ENCODE data around the gene ZNF205.
"Not testable (repeated sequence)": the region's sequence is repeated elsewhere in the genome, so short reads cannot be mapped to it uniquely, and the experiment has no call there.

The ZNF205 gene

GRCh38 chr16:3069146-3069545, 43.2 kb upstream of the ZNF205 start:
- H3K27me3 ChIP-seq (replicated peaks in 2 of 5; ENCODE audit: control insufficient read depth in 4 of 5, insufficient read depth in 5 of 5, low read length in 4 of 5); POLR2A ChIA-PET; DNase-seq; H3K4me3 ChIP-seq (ENCODE audit: control insufficient read depth in 1 of 7, extremely low read depth in 1 of 7, insufficient read depth in 4 of 7, low read depth in 2 of 7, low read length in 6 of 7); H3K27ac ChIP-seq (ENCODE audit: insufficient read depth in 1 of 2, low read depth in 1 of 2, low read length in 2 of 2, poor library complexity in 1 of 2, severe bottlenecking in 2 of 2); H3K36me3 ChIP-seq (ENCODE audit: control insufficient read depth in 4 of 4, insufficient read depth in 4 of 4, low read length in 3 of 4); H3K9me3 ChIP-seq (ENCODE audit: control extremely low read depth in 1 of 5, control insufficient read depth in 4 of 5, insufficient read depth in 2 of 5, low read depth in 1 of 5, low read length in 4 of 5): not testable (repeated sequence)
- CTCF ChIA-PET = interaction anchor here (1.5 kb wide), 1 partner anchor 62 kb away, joined by 3 read pairs; no protein-coding TSS in a partner anchor
- H3K4me1 ChIP-seq (ENCODE audit: control extremely low read depth in 1 of 4, control insufficient read depth in 4 of 4, insufficient read depth in 4 of 4, low read length in 3 of 4) = peaks cover 0 to 53% (median 18%) of the 10 kb centered on the region in 4 experiments
- WGBS (ENCODE audit: insufficient coverage) = 93% methylated on average over 10 of the region's 11 CpGs

- ChIA-PET POLR2A (no interaction called here), CTCF (interaction anchor here (0.7 to 1.4 kb wide), 5 partner anchors 11 to 96 kb away, joined by 3 read pairs; no protein-coding TSS in a partner anchor)
- Histone ChIP-seq H3K9me3 (ENCODE audit: control extremely low read depth in 1 of 5, control insufficient read depth in 4 of 5, insufficient read depth in 2 of 5, low read depth in 1 of 5, low read length in 4 of 5) (no peaks in the 10 kb centered on the region), H3K4me1 (ENCODE audit: control extremely low read depth in 1 of 4, control insufficient read depth in 4 of 4, insufficient read depth in 4 of 4, low read length in 3 of 4) (peaks cover 0 to 63% (median 32%) of the 10 kb centered on the region in 4 experiments), H3K4me3 (ENCODE audit: control insufficient read depth in 1 of 7, extremely low read depth in 1 of 7, insufficient read depth in 4 of 7, low read depth in 2 of 7, low read length in 6 of 7) (no peak overlapping the region), H3K27me3 (replicated peaks in 2 of 5; ENCODE audit: control insufficient read depth in 4 of 5, insufficient read depth in 5 of 5, low read length in 4 of 5) (no peaks in the 10 kb centered on the region), H3K27ac (ENCODE audit: insufficient read depth in 1 of 2, low read depth in 1 of 2, low read length in 2 of 2, poor library complexity in 1 of 2, severe bottlenecking in 2 of 2) (no peak overlapping the region), H3K36me3 (ENCODE audit: control insufficient read depth in 4 of 4, insufficient read depth in 4 of 4, low read length in 3 of 4) (no peaks in the 10 kb centered on the region)
- DNase-seq = no peak
- 97% methylated on average over 7 of the region's 9 CpGs for WGBS (ENCODE audit: insufficient coverage)
Observed at GRCh38 chr16:3070608-3071111, 41.7 kb upstream of the ZNF205 start.

- ChIA-PET POLR2A (no interaction called here), CTCF (no interaction called here)
- Histone ChIP-seq H3K27ac (ENCODE audit: insufficient read depth in 1 of 2, low read depth in 1 of 2, low read length in 2 of 2, poor library complexity in 1 of 2, severe bottlenecking in 2 of 2) (no peak overlapping the region), H3K27me3 (replicated peaks in 2 of 5; ENCODE audit: control insufficient read depth in 4 of 5, insufficient read depth in 5 of 5, low read length in 4 of 5) (no peaks in the 10 kb centered on the region), H3K4me3 (ENCODE audit: control insufficient read depth in 1 of 7, extremely low read depth in 1 of 7, insufficient read depth in 4 of 7, low read depth in 2 of 7, low read length in 6 of 7) (no peak overlapping the region), H3K9me3 (ENCODE audit: control extremely low read depth in 1 of 5, control insufficient read depth in 4 of 5, insufficient read depth in 2 of 5, low read depth in 1 of 5, low read length in 4 of 5) (peaks cover 0 to 2% (median 0%) of the 10 kb centered on the region in 5 experiments), H3K36me3 (ENCODE audit: control insufficient read depth in 4 of 4, insufficient read depth in 4 of 4, low read length in 3 of 4) (no peaks in the 10 kb centered on the region), H3K4me1 (ENCODE audit: control extremely low read depth in 1 of 4, control insufficient read depth in 4 of 4, insufficient read depth in 4 of 4, low read length in 3 of 4) (peaks cover 0 to 71% (median 41%) of the 10 kb centered on the region in 4 experiments)
- WGBS (ENCODE audit: insufficient coverage) = 98% methylated on average over 7 of the region's 7 CpGs
- no peak for DNase-seq
Observed at GRCh38 chr16:3071655-3072054, 40.7 kb upstream of the ZNF205 start.

GRCh38 chr16:3072148-3072547, 40.2 kb upstream of the ZNF205 start:
- peaks cover 0 to 73% (median 43%) of the 10 kb centered on the region in 4 experiments for H3K4me1 ChIP-seq (ENCODE audit: control extremely low read depth in 1 of 4, control insufficient read depth in 4 of 4, insufficient read depth in 4 of 4, low read length in 3 of 4)
- H3K36me3 ChIP-seq (ENCODE audit: control insufficient read depth in 4 of 4, insufficient read depth in 4 of 4, low read length in 3 of 4); H3K9me3 ChIP-seq (ENCODE audit: control extremely low read depth in 1 of 5, control insufficient read depth in 4 of 5, insufficient read depth in 2 of 5, low read depth in 1 of 5, low read length in 4 of 5); H3K27ac ChIP-seq (ENCODE audit: insufficient read depth in 1 of 2, low read depth in 1 of 2, low read length in 2 of 2, poor library complexity in 1 of 2, severe bottlenecking in 2 of 2); DNase-seq; CTCF ChIA-PET; H3K27me3 ChIP-seq (replicated peaks in 2 of 5; ENCODE audit: control insufficient read depth in 4 of 5, insufficient read depth in 5 of 5, low read length in 4 of 5); H3K4me3 ChIP-seq (ENCODE audit: control insufficient read depth in 1 of 7, extremely low read depth in 1 of 7, insufficient read depth in 4 of 7, low read depth in 2 of 7, low read length in 6 of 7); POLR2A ChIA-PET: not testable (repeated sequence)
- WGBS (ENCODE audit: insufficient coverage) = no CpG with 5 or more reads among the region's 4 CpGs

GRCh38 chr16:3072576-3073263, 39.7 kb upstream of the ZNF205 start:
- H3K9me3 ChIP-seq (ENCODE audit: control extremely low read depth in 1 of 5, control insufficient read depth in 4 of 5, insufficient read depth in 2 of 5, low read depth in 1 of 5, low read length in 4 of 5); H3K36me3 ChIP-seq (ENCODE audit: control insufficient read depth in 4 of 4, insufficient read depth in 4 of 4, low read length in 3 of 4); H3K27ac ChIP-seq (ENCODE audit: insufficient read depth in 1 of 2, low read depth in 1 of 2, low read length in 2 of 2, poor library complexity in 1 of 2, severe bottlenecking in 2 of 2); H3K27me3 ChIP-seq (replicated peaks in 2 of 5; ENCODE audit: control insufficient read depth in 4 of 5, insufficient read depth in 5 of 5, low read length in 4 of 5); POLR2A ChIA-PET; H3K4me3 ChIP-seq (ENCODE audit: control insufficient read depth in 1 of 7, extremely low read depth in 1 of 7, insufficient read depth in 4 of 7, low read depth in 2 of 7, low read length in 6 of 7): not testable (repeated sequence)
- H3K4me1 ChIP-seq (ENCODE audit: control extremely low read depth in 1 of 4, control insufficient read depth in 4 of 4, insufficient read depth in 4 of 4, low read length in 3 of 4) = peaks cover 0 to 69% (median 43%) of the 10 kb centered on the region in 4 experiments
- peak in 1 of 3 donors; percentile 40 for DNase-seq
- CTCF ChIA-PET = interaction anchor here (0.6 kb wide), 1 partner anchor 25 kb away, joined by 3 read pairs; no protein-coding TSS in a partner anchor
- WGBS (ENCODE audit: insufficient coverage) = no CpG with 5 or more reads among the region's 18 CpGs

- no peaks in the 10 kb centered on the region for H3K36me3 ChIP-seq (ENCODE audit: control insufficient read depth in 4 of 4, insufficient read depth in 4 of 4, low read length in 3 of 4)
- peaks cover 0 to 7% (median 0%) of the 10 kb centered on the region in 5 experiments for H3K9me3 ChIP-seq (ENCODE audit: control extremely low read depth in 1 of 5, control insufficient read depth in 4 of 5, insufficient read depth in 2 of 5, low read depth in 1 of 5, low read length in 4 of 5)
- 91% methylated on average over 7 of the region's 7 CpGs for WGBS (ENCODE audit: insufficient coverage)
- ChIA-PET CTCF (interaction anchor here (0.6 to 4.7 kb wide), 2 partner anchors 14 to 26 kb away, joined by 3 to 31 read pairs; no protein-coding TSS in a partner anchor), POLR2A (no interaction called here)
- no peaks in the 10 kb centered on the region for H3K27me3 ChIP-seq (replicated peaks in 2 of 5; ENCODE audit: control insufficient read depth in 4 of 5, insufficient read depth in 5 of 5, low read length in 4 of 5)
- H3K27ac ChIP-seq (ENCODE audit: insufficient read depth in 1 of 2, low read depth in 1 of 2, low read length in 2 of 2, poor library complexity in 1 of 2, severe bottlenecking in 2 of 2) = no peak overlapping the region
- H3K4me1 ChIP-seq (ENCODE audit: control extremely low read depth in 1 of 4, control insufficient read depth in 4 of 4, insufficient read depth in 4 of 4, low read length in 3 of 4) = peaks cover 0 to 64% (median 43%) of the 10 kb centered on the region in 4 experiments
- no peak for DNase-seq
- H3K4me3 ChIP-seq (ENCODE audit: control insufficient read depth in 1 of 7, extremely low read depth in 1 of 7, insufficient read depth in 4 of 7, low read depth in 2 of 7, low read length in 6 of 7) = no peak overlapping the region
Observed at GRCh38 chr16:3073448-3073847, 38.9 kb upstream of the ZNF205 start.

Data from common myeloid progenitor, CD34-positive (primary cell).